GM12864 (cell line): ENCODE measurements around the gene PHYHIPL.

ENCODE experiments used
- DNase-seq: peaks from one replicate; pipeline ENCODE4 v3.0.0-alpha.2; 2011; ENCODE audit warnings: low read depth
- H3K4me3 ChIP-seq: 2 replicates; pipeline ENCODE4 v1.5.1; 2011; ENCODE audit warnings: mild to moderate bottlenecking, low read depth, low read length, control low read depth
- TF ChIP-seq, protein P1 (sequence below): IDR thresholded peaks from 2 replicates; pipeline ENCODE4 v1.5.1; 2011; ENCODE audit warnings: low read depth, mild to moderate bottlenecking, moderate library complexity, low read length, control low read depth, inconsistent platforms; ENCODE audit errors: missing control alignments

PHYHIPL gene

DNA sequence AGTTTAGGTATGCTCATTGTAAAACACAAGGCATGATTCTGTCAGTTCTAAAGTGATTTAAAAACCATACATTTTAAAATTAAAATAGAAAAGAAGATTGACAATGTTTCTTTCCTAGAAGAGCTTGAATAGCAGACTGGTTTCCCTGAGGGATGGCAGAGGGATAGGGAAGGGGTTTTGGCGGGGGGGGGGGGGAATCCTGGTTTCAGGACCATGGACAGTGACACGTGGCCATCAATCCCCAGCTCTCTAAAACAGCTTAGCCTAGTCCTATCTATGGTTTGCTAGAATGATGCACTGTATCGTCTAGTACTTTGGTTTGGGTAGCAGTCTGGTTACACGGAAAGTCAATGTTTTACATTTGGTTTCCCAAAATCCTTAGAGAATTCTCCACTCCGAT lies 88.7 kb downstream of the PHYHIPL start:
- TF ChIP-seq, protein P1, sequence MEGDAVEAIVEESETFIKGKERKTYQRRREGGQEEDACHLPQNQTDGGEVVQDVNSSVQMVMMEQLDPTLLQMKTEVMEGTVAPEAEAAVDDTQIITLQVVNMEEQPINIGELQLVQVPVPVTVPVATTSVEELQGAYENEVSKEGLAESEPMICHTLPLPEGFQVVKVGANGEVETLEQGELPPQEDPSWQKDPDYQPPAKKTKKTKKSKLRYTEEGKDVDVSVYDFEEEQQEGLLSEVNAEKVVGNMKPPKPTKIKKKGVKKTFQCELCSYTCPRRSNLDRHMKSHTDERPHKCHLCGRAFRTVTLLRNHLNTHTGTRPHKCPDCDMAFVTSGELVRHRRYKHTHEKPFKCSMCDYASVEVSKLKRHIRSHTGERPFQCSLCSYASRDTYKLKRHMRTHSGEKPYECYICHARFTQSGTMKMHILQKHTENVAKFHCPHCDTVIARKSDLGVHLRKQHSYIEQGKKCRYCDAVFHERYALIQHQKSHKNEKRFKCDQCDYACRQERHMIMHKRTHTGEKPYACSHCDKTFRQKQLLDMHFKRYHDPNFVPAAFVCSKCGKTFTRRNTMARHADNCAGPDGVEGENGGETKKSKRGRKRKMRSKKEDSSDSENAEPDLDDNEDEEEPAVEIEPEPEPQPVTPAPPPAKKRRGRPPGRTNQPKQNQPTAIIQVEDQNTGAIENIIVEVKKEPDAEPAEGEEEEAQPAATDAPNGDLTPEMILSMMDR, result no peak
- no peak for DNase-seq
- H3K4me3 ChIP-seq, result no peak overlapping the region

DNA sequence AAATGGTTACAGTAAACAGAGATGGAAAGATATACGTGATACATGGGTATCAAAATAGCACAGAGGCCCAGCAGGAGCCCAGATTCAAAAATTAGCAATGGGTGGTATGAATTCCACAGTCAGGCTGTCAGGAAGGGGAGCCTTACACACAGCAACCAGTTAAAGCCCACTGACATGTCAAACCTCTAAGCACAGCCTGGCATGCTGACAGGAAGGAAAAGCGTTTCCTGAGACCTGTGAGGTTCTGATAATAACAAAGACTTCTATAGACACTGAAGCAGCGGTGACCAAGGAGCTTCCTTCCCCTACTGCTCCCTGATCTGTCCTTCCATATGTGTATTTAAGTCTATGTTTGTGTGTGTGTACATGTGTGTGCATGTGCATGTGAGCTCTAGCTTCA lies 89.9 kb downstream of the PHYHIPL start:
- H3K4me3 ChIP-seq, result no peak overlapping the region
- TF ChIP-seq, protein P1, result no peak
- no peak for DNase-seq

DNA sequence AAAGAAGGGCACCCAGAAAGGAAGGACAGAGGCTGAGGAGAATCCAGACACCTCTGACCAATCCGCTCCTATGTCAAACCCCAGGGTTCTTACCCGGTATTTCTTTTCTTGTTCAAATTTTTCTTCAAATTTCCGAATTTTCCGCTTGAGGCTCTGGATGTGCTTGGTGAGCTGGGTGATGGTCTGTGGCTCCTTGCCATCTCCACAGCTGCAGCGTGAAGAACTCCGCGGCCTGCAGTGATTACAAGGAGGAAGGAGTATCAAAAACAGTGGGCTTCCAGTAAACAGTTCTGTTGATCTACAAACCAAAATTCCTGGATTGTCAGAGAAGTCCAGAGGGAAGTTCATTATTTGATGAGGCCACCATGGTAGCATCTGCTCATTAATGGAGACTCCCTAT lies 92.0 kb downstream of the PHYHIPL start:
- TF ChIP-seq, protein P1, result no peak
- no peak overlapping the region for H3K4me3 ChIP-seq
- no peak for DNase-seq

DNA sequence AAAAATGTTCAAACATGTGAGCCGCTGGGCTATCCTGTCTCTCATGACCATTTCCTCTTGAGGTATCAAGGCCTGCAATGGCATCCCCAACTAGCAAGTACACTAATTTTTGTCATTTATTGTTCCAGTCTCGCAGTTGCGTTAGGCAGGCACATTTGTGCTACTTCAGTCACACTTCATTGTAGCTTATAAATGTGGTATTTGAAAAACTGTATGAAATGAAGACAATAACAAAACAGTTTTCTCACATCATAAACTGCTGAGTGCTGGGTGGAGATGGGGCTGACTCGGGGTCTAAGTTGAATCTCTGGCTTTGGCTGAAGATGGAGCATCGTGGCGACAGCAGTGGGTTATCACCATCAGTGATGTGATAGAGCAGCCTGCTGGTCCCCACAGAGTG lies 93.2 kb downstream of the PHYHIPL start:
- no peak overlapping the region for H3K4me3 ChIP-seq
- no peak for DNase-seq
- TF ChIP-seq, protein P1, result no peak

DNA sequence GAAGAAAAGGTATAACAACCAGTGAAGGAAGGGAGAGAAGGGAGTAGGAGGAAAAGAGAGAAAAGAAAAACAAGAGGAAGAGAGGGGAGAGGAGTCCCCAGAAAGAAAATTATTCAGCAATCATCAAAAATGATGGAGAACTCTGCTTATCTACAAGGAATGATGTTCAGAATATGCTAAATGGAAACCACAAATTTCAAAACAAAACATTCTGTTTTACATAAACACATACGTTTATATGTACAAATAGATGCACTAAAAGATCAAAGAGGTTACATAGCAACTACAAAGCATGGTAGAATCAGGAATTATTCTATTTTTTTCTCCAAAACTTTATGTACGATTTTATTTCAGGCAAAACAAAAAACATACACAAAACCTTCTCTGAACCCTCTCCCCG lies 94.0 kb downstream of the PHYHIPL start:
- no peak overlapping the region for H3K4me3 ChIP-seq
- TF ChIP-seq, protein P1, result no peak
- no peak for DNase-seq

DNA sequence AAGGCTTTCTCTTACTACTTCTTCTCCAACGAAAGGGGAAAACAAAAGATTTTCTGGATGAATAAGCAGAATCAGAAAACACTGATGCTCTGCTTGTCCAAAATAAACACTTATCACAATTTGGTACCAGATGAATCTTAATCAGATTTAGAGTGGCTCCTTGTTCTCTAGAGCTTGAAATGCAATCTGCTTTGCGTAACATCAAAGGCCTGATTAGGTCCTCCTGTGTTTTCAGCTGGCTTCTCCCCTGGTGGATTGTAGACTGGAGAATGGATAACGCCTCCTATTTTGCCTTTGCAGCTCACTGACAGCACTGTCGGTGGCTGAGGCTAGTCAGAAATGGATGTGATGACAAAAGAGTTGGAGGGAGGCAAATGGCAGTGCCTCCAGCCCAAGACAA lies 94.7 kb downstream of the PHYHIPL start:
- no peak overlapping the region for H3K4me3 ChIP-seq
- no peak for DNase-seq
- TF ChIP-seq, protein P1, result no peak

DNA sequence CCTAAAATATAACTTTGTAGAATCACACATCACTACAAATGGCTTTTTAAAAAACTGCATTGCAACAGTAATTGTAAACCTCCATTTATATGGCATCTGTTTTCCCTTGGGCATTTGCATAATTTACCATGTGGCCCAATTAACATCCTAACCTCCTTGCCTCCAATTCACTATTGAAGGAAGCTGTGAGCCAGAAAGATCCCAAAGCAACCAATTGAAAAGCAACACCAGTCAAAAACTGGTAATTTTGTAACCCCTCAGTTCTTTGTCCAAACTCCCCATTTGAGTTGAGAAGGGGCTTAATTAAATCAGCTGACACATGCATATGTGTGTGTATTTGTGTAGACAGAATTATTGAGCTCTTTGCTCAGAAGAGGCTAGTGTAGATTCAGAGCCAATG lies 95.6 kb downstream of the PHYHIPL start:
- no peak overlapping the region for H3K4me3 ChIP-seq
- TF ChIP-seq, protein P1, result no peak
- no peak for DNase-seq
